Upper lobe of left lung (tissue), 6 donors: ENCODE results near the gene PARVA. TPM values are rescaled to one million over a fixed set of nuclear protein-coding genes. Genes with fewer than 3 reads are reported as not detected.

Experiments used
- ATAC-seq, 2 donors: fragments of 200-7000 bp; cut with Tn5 transposase; one replicate each; pipeline ENCODE4 v1.9.1; 2022; ENCODE audit warnings: mild to moderate bottlenecking in 2 of 2, moderate library complexity in 2 of 2; ENCODE audit not compliant: low FRiP score in 2 of 2
- DNase-seq, 2 donors: peaks; one replicate each; pipeline ENCODE4 v3.0.0-alpha.2; 2019 to 2020
- H3K27ac ChIP-seq, 4 donors: fragments of 200-600 bp; sonication (generic); one replicate each; pipeline ENCODE4 v1.5.1; 2016 to 2019
- H3K27me3 ChIP-seq, 4 donors: fragments of 200-600 bp; sonication (generic); one replicate each; pipeline ENCODE4 v1.5.1; 2017 to 2019
- H3K36me3 ChIP-seq, 4 donors: fragments of 200-600 bp; sonication (generic); one replicate each; pipeline ENCODE4 v1.5.1; 2016 to 2019
- H3K4me1 ChIP-seq, 4 donors: fragments of 200-600 bp; sonication (generic); one replicate each; pipeline ENCODE4 v1.5.1; 2018 to 2019
- H3K4me3 ChIP-seq, 4 donors: fragments of 200-600 bp; sonication (generic); one replicate each; pipeline ENCODE4 v1.5.1; 2017 to 2019; ENCODE audit warnings: mild to moderate bottlenecking in 2 of 4, moderate library complexity in 1 of 4
- H3K9me3 ChIP-seq, 4 donors: fragments of 200-600 bp; sonication (generic); one replicate each; pipeline ENCODE4 v1.5.1; 2018 to 2019
- EP300 ChIP-seq, 4 donors: sonication (generic); formaldehyde crosslinking; IDR thresholded peaks; one replicate each; pipeline ENCODE4 v1.5.1; 2017; ENCODE audit warnings: antibody characterized with exemption in 4 of 4, control low read depth in 2 of 4
- POLR2A ChIP-seq, 4 donors: fragments of 450-650 bp; IDR thresholded peaks; one replicate each; pipeline ENCODE4 v1.5.1; 2016 to 2017; ENCODE audit warnings: antibody characterized with exemption in 4 of 4, mild to moderate bottlenecking in 2 of 4
- POLR2AphosphoS5 ChIP-seq, 2 donors: sonication (generic); formaldehyde crosslinking; IDR thresholded peaks; one replicate each; pipeline ENCODE4 v1.5.1; 2017; ENCODE audit warnings: antibody characterized with exemption in 2 of 2
- WGBS, 2 donors: methylation state at CpG; one replicate each; pipeline ENCODE4 v1.1.5; 2017 to 2018; 5-methylcytosine and 5-hydroxymethylcytosine counted together
- total RNA-seq, 6 donors: library from RNA; depleted of rRNA in 4 of 6; stranded (reverse); fragments of >200 nt in 4 of 6; gene quantifications; one replicate each; pipeline versions ENCODE4 v1.1.0 to v1.2.1, GENCODE V29; 2016 to 2021
- TF ChIP-seq, protein P1 (sequence below), 6 experiments: fragments of 450-650 bp in 4 of 6; fragments of 200-600 bp in 2 of 6; sonication (generic) in 2 of 6; IDR thresholded peaks; one replicate each; pipeline ENCODE4 v1.5.1; 2016 to 2019; ENCODE audit warnings: antibody characterized with exemption in 6 of 6
- donor health status: DM: no; HTN: no; CAD: no; lungs with moderate emphysema.
- donor health status: DM: no; HTN: yes; CAD: no; lungs with severe emphysema.

Gene PARVA, protein sequence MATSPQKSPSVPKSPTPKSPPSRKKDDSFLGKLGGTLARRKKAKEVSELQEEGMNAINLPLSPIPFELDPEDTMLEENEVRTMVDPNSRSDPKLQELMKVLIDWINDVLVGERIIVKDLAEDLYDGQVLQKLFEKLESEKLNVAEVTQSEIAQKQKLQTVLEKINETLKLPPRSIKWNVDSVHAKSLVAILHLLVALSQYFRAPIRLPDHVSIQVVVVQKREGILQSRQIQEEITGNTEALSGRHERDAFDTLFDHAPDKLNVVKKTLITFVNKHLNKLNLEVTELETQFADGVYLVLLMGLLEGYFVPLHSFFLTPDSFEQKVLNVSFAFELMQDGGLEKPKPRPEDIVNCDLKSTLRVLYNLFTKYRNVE
- 10 to 100 TPM; 36.7 to 73.5 (median 58.0) TPM for total RNA-seq

DNA sequence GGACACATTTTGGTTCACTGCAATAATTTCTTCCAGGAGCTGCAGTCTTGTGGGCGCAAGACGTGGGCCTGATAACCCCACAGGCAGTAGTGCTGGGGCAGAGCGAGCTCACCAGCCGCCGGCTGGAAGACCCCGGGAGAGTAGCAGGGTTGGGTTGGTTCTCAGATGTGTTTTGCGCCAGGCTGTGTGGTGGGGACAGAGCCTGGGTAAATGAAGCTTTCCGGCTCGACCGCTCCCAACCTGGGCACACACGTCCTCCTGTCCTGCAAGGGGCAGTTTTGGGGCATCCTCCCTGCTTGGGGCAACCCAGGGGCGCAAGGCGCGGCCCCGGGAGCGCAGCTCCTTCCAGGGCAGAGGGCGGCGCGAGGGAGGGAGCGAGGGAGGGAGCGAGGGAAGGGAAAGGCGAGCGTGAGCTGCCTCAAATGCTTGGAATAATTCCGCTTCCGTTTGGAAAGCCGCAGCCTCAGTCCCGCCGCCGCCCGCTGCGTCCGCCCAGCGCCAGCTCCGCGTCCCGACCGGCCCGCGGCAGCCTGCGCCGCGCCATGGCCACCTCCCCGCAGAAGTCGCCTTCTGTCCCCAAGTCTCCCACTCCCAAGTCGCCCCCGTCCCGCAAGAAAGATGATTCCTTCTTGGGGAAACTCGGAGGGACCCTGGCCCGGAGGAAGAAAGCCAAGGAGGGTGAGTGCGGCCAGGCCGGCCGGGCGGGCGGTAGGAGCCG is at the start of gene PARVA:
Gene PARVA (plus strand): TSS at position 466 of the 718 bp plus-strand sequence. CDS start 77 bp downstream, at position 543.
- Histone ChIP-seq H3K36me3 (peaks cover 0 to 2% (median 0%) of the 10 kb centered on the region in 4 donors), H3K27ac (peak within 1 kb of the TSS; percentile 93 to 95 (median 94)), H3K4me3 (peak within 1 kb of the TSS; percentile 52 to 66 (median 63)), H3K4me1 (peaks cover 11 to 26% (median 13%) of the 10 kb centered on the region in 4 donors), H3K27me3 (no peaks in the 10 kb centered on the region), H3K9me3 (no peaks in the 10 kb centered on the region)
- DNase-seq (peak; percentile 51 to 93), ATAC-seq (peak; percentile 84 to 85)
- 9% methylated on average over 11 to 45 of the region's 55 CpGs for WGBS, 2 donors
- peak; percentile 6 to 41 for TF ChIP-seq POLR2AphosphoS5 (IDR thresholded peaks at IDR 0.05)
- peak in 2 of 4 donors; percentile 70 to 85 for TF ChIP-seq POLR2A (IDR thresholded peaks at IDR 0.05)
- no peak for TF ChIP-seq EP300 (IDR thresholded peaks at IDR 0.05)
- TF ChIP-seq, protein P1, sequence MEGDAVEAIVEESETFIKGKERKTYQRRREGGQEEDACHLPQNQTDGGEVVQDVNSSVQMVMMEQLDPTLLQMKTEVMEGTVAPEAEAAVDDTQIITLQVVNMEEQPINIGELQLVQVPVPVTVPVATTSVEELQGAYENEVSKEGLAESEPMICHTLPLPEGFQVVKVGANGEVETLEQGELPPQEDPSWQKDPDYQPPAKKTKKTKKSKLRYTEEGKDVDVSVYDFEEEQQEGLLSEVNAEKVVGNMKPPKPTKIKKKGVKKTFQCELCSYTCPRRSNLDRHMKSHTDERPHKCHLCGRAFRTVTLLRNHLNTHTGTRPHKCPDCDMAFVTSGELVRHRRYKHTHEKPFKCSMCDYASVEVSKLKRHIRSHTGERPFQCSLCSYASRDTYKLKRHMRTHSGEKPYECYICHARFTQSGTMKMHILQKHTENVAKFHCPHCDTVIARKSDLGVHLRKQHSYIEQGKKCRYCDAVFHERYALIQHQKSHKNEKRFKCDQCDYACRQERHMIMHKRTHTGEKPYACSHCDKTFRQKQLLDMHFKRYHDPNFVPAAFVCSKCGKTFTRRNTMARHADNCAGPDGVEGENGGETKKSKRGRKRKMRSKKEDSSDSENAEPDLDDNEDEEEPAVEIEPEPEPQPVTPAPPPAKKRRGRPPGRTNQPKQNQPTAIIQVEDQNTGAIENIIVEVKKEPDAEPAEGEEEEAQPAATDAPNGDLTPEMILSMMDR (IDR thresholded peaks at IDR 0.05): peak in 2 of 6 experiments; percentile 9 to 38

DNA sequence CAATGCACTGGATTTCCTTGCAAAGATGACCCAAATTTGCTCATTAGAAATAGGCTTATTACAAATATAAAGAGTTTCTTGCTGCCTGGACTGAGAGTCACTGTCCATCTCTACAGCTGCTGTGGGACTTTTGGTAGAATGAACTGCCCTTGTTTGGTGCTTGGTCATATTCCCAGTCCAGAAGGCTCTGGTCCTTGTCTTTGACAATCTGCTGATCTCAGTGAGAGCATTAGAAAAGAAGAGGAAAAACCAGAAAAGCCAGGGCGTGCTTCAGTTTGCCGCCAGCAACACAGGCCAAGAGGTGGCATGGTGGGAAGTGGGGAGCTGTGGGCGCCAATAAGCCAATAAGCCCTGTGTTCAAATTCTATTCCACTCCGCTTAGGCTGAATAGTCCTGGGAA is 48.2 kb upstream of the PARVA start:
- H3K4me3 ChIP-seq: no peak overlapping the region
- H3K27me3 ChIP-seq: no peaks in the 10 kb centered on the region
- DNase-seq: no peak
- no peak for ATAC-seq
- H3K27ac ChIP-seq: no peak overlapping the region
- TF ChIP-seq, protein P1 (IDR thresholded peaks at IDR 0.05): no peak
- TF ChIP-seq EP300 (IDR thresholded peaks at IDR 0.05) (no peak), POLR2AphosphoS5 (IDR thresholded peaks at IDR 0.05) (no peak), POLR2A (IDR thresholded peaks at IDR 0.05) (no peak)
- H3K36me3 ChIP-seq: peaks cover 0 to 5% (median 2%) of the 10 kb centered on the region in 4 donors
- H3K4me1 ChIP-seq: peaks cover 0 to 5% (median 2%) of the 10 kb centered on the region in 4 donors
- 91 to 93% methylated on average over 4 of the region's 4 CpGs for WGBS, 2 donors
- no peaks in the 10 kb centered on the region for H3K9me3 ChIP-seq

DNA sequence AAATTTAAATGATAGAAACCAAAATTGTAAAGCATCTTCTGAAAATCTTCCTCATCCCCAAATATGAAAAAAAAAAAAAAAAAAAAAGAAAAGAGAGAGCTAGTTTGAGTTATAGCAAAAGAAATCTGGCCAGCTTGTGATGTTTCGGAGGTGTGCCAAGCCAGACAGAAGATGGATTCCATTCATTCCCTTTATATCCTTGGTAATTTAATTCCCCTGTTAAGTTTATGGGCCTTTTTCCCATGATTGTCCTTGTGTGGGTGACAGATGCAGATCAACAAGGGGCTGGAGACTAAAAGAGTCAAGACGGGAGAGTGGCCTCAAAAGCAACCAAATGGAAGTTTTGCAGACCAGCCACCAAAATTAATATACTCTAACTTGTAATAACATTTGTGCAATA is 47.6 kb upstream of the PARVA start:
- no peaks in the 10 kb centered on the region for H3K27me3 ChIP-seq
- ATAC-seq: no peak
- H3K36me3 ChIP-seq: peaks cover 0 to 5% (median 2%) of the 10 kb centered on the region in 4 donors
- no peak for DNase-seq
- H3K4me3 ChIP-seq: no peak overlapping the region
- H3K27ac ChIP-seq: no peak overlapping the region
- H3K4me1 ChIP-seq: peaks cover 0 to 5% (median 2%) of the 10 kb centered on the region in 4 donors
- TF ChIP-seq POLR2A (IDR thresholded peaks at IDR 0.05) (no peak), EP300 (IDR thresholded peaks at IDR 0.05) (no peak), POLR2AphosphoS5 (IDR thresholded peaks at IDR 0.05) (no peak)
- 88 to 92% methylated on average over 2 of the region's 2 CpGs for WGBS, 2 donors
- no peaks in the 10 kb centered on the region for H3K9me3 ChIP-seq

DNA sequence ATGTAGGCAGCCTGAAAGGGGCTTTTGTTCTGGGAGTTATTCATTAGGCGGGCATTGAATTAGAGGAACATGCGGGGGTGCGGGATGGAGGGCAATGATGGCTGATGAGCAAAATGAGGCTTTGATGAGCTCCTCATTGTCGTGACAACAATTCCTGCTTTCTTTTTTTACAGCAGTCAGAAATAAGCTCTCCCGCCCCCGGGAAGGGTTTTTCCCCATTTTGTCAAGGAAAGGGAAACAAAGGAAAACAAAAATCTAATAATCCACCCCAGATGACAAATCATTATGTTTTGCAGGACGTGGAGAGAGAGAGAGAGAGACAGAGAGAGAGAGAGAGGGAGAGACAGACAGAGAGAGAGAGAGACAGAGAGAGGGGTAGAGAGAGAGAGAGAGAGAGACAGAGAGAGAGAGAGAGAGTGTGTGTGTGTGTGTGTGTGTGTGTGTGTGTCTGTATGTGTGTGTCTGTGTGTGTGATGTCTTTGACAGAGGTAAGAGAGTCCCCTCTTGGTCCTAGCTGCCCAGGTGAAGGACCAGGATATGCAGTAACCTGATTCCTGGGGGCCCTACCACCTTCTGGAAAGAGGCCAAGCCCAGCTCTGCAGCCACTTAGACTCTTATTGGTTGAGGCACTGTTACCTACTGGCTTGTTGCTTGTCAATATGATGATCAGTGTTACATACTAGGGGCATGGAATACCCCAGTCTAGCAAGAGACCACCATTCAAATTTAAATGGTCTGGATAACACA is 46.7 kb upstream of the PARVA start:
- H3K4me1 ChIP-seq: peaks cover 0 to 5% (median 2%) of the 10 kb centered on the region in 4 donors
- 66 to 72% methylated on average over 7 of the region's 7 CpGs for WGBS, 2 donors
- no peak overlapping the region for H3K4me3 ChIP-seq
- peaks cover 0 to 5% (median 2%) of the 10 kb centered on the region in 4 donors for H3K36me3 ChIP-seq
- no peak overlapping the region for H3K27ac ChIP-seq
- H3K27me3 ChIP-seq: no peaks in the 10 kb centered on the region
- TF ChIP-seq, protein P1 (IDR thresholded peaks at IDR 0.05): no peak
- TF ChIP-seq EP300 (IDR thresholded peaks at IDR 0.05) (no peak), POLR2A (IDR thresholded peaks at IDR 0.05) (no peak), POLR2AphosphoS5 (IDR thresholded peaks at IDR 0.05) (no peak)
- DNase-seq (no peak), ATAC-seq (no peak)
- H3K9me3 ChIP-seq: no peaks in the 10 kb centered on the region
